Large intestine (tissue), 3 donors: ENCODE data around the gene SLC22A5. TPM values are rescaled to one million over a fixed set of nuclear protein-coding genes. Genes with fewer than 3 reads are reported as not detected.

Experiments used
- DNase-seq, 2 donors: peaks; one replicate each; pipeline versions ENCODE4 v3.0.0 to v3.0.0-alpha.2; 2013
- H3K27ac ChIP-seq: one replicate; pipeline ENCODE4 v1.5.1; 2013; ENCODE audit warnings: low read length
- H3K27me3 ChIP-seq: 2 replicates; pipeline ENCODE4 v1.6.1; 2013; ENCODE audit warnings: low read length; ENCODE audit not compliant: control insufficient read depth, insufficient read depth
- H3K36me3 ChIP-seq: 2 replicates; pipeline ENCODE4 v1.6.1; 2013; ENCODE audit warnings: low read length; ENCODE audit not compliant: control insufficient read depth, insufficient read depth
- H3K4me1 ChIP-seq: one replicate; pipeline ENCODE4 v1.6.1; 2013; ENCODE audit warnings: low read length; ENCODE audit not compliant: control insufficient read depth, insufficient read depth
- H3K4me3 ChIP-seq: one replicate; pipeline ENCODE4 v1.5.1; 2013; ENCODE audit warnings: low read length
- H3K9me3 ChIP-seq: one replicate; pipeline ENCODE4 v1.6.1; 2013; ENCODE audit warnings: mild to moderate bottlenecking, low read depth, low read length, moderate library complexity; ENCODE audit not compliant: control insufficient read depth
- WGBS: methylation state at CpG from one replicate; pipeline ENCODE4 v1.1.5; 2013; ENCODE audit warnings: low lambda C conversion rate; ENCODE audit not compliant: insufficient coverage; 5-methylcytosine and 5-hydroxymethylcytosine counted together
- polyA plus RNA-seq: library from polyadenylated mRNA; unstranded; fragments of 120-200 nt; gene quantifications from one replicate; pipeline ENCODE4 v1.2.1, GENCODE V29; 2013

SLC22A5 gene
- polyA plus RNA-seq, 1 donor, result 35.1 TPM

DNA sequence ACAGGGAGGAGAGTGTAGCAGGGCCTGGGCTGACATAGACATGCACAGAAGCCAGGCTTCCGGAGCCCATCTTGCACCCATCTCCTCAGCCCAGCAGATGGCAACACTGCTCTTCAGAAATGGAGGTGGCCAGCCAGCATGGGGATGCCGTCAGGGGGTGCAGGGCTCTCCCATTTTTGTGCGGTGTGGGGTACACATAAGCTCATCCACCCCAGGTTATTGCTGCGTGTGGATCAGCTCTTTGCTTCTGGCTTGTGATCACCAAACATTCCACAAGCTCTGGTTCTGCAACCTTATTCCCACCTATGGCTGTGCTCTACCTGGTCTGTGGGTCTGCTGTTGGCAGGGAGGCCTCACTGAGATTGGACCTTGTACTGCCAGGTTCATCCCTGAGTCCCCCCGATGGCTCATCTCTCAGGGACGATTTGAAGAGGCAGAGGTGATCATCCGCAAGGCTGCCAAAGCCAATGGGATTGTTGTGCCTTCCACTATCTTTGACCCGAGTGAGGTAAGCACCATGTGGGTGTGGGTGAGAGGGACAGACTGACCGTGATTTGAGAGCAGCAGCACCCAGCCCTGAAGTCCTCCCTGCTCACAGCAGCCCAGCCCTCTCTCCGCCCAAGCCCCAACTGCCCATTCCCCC lies 17.3 kb downstream of the SLC22A5 start:
- Histone ChIP-seq H3K4me1 (peaks cover 38% of the 10 kb centered on the region), H3K36me3 (peaks cover 41% of the 10 kb centered on the region), H3K27me3 (no peaks in the 10 kb centered on the region), H3K4me3 (no peak overlapping the region), H3K9me3 (no peaks in the 10 kb centered on the region), H3K27ac (peak overlapping the region; percentile 95)
- DNase-seq, result peak; percentile 66 to 75
- no CpG with 5 or more reads among the region's 10 CpGs for WGBS

DNA sequence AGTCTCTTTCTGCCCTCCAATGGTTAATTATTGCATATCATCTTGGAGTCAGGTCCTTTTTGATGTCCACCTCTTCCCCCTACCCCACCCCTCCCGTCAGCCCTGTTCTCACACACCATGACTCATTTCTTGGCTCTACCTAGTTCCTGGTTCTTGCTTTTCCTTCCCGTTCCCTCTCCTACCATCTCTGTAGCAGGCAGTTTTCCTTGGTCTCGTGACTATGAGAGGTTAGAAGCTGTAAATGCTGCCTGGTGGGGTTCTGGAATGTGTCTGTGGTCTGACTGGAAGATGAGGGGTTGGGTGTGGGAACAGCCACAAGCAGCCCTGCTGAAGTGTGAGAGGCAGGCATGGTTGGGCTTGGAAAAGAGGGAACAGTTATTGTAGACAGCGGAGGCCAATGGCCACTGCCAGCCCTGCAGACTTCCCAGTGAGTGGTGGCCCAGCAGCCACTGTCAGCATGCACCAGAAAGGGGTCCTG lies 18.2 kb downstream of the SLC22A5 start:
- Histone ChIP-seq H3K36me3 (peaks cover 42% of the 10 kb centered on the region), H3K4me3 (no peak overlapping the region), H3K9me3 (no peaks in the 10 kb centered on the region), H3K4me1 (peaks cover 38% of the 10 kb centered on the region), H3K27ac (peak overlapping the region; percentile 95), H3K27me3 (no peaks in the 10 kb centered on the region)
- DNase-seq, result peak; percentile 89 to 93
- 7% methylated on average over 2 of the region's 4 CpGs for WGBS

DNA sequence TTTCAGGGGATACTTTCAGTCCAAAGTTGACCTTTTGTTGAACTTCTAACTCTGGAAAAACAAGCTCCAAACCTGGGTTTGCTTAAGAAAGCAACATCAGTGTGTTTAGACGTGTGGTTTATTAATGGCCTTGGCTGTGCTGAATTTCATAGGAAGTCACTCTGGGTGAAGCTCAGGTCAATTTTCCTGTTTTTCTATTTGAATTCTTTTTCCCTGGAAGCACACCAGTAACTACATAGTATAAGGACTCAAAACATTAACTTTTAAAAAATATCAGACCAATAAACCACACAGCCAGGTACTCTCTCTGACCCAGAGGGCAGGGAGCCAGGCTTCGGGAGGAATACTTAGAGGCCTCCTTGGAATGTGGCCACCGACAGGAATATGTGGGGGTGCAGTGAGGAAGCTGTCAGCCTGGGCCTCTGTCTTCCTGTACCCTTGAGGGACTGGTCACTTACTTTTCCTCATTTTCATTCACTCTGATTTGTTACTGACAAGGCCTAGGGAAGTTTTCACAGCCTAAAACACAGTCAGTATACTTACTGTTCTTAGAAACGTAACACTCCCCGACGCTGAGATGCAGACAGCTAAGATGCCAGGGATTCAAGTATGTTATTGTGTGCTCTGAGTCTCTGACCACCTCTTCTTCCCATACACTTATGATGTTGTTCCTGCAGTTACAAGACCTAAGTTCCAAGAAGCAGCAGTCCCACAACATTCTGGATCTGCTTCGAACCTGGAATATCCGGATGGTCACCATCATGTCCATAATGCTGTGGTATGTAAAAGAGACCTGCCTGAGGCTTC lies 18.9 kb downstream of the SLC22A5 start:
- H3K27ac ChIP-seq, result peak overlapping the region; percentile 95
- peak; percentile 42 to 63 for DNase-seq
- H3K4me1 ChIP-seq, result peaks cover 38% of the 10 kb centered on the region
- H3K4me3 ChIP-seq, result no peak overlapping the region
- H3K36me3 ChIP-seq, result peaks cover 50% of the 10 kb centered on the region
- H3K27me3 ChIP-seq, result no peaks in the 10 kb centered on the region
- no peaks in the 10 kb centered on the region for H3K9me3 ChIP-seq
- no CpG with 5 or more reads among the region's 8 CpGs for WGBS

DNA sequence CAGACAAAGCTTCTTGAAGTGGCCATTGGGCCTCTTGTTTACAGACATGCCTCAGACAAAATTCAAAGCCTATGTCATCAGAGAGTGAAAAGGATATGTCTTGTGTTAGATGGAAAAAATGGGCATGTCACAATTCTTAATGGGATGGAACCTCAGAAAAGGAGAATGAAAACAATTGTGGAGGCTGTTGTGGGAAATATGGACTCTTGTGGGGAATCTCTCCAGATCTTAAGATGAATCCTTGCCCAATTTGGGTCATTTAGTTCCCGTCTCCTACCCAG lies 19.5 kb downstream of the SLC22A5 start:
- H3K36me3 ChIP-seq, result peaks cover 53% of the 10 kb centered on the region
- no peak for DNase-seq
- no peak overlapping the region for H3K4me3 ChIP-seq
- peaks cover 38% of the 10 kb centered on the region for H3K4me1 ChIP-seq
- no peaks in the 10 kb centered on the region for H3K27me3 ChIP-seq
- WGBS, result no CpG with 5 or more reads among the region's 1 CpG
- no peaks in the 10 kb centered on the region for H3K9me3 ChIP-seq
- H3K27ac ChIP-seq, result peak overlapping the region; percentile 95

- Histone ChIP-seq H3K4me3 (no peak overlapping the region), H3K36me3 (peaks cover 53% of the 10 kb centered on the region), H3K4me1 (peaks cover 38% of the 10 kb centered on the region), H3K27me3 (no peaks in the 10 kb centered on the region), H3K27ac (peak overlapping the region; percentile 95), H3K9me3 (no peaks in the 10 kb centered on the region)
- WGBS, result 83% methylated on average over 2 of the region's 10 CpGs
- DNase-seq, result no peak
These were observed 20.2 kb downstream of the SLC22A5 start for GRCh38 chr5:132389585-132390286.

- DNase-seq, result no peak
- no CpG with 5 or more reads among the region's 5 CpGs for WGBS
- peaks cover 61% of the 10 kb centered on the region for H3K36me3 ChIP-seq
- H3K9me3 ChIP-seq, result no peaks in the 10 kb centered on the region
- H3K4me3 ChIP-seq, result no peak overlapping the region
- H3K4me1 ChIP-seq, result peaks cover 31% of the 10 kb centered on the region
- H3K27ac ChIP-seq, result no peak overlapping the region
- no peaks in the 10 kb centered on the region for H3K27me3 ChIP-seq
These were observed 21.7 kb downstream of the SLC22A5 start for GRCh38 chr5:132391247-132391646.

- no peaks in the 10 kb centered on the region for H3K9me3 ChIP-seq
- no peak overlapping the region for H3K27ac ChIP-seq
- H3K4me3 ChIP-seq, result no peak overlapping the region
- peaks cover 63% of the 10 kb centered on the region for H3K36me3 ChIP-seq
- H3K4me1 ChIP-seq, result peaks cover 25% of the 10 kb centered on the region
- H3K27me3 ChIP-seq, result no peaks in the 10 kb centered on the region
- DNase-seq, result no peak
These were observed 22.4 kb downstream of the SLC22A5 start for GRCh38 chr5:132391870-132392269.

DNA sequence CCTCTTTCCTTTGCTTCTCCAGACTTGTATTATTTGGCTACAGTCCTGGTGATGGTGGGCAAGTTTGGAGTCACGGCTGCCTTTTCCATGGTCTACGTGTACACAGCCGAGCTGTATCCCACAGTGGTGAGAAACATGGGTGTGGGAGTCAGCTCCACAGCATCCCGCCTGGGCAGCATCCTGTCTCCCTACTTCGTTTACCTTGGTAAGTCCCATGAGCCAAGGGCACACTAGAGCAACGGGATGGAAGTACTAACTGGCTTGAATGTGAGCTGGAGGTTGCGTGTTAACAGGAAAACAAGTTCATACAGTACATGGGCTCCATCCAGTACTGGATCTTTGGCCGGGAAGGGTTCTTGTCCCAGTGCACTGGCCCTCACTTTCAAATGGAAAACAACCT lies 22.9 kb downstream of the SLC22A5 start:
- Histone ChIP-seq H3K27me3 (no peaks in the 10 kb centered on the region), H3K4me3 (no peak overlapping the region), H3K9me3 (no peaks in the 10 kb centered on the region), H3K4me1 (peaks cover 20% of the 10 kb centered on the region), H3K27ac (no peak overlapping the region), H3K36me3 (peaks cover 63% of the 10 kb centered on the region)
- no peak for DNase-seq
- WGBS, result no CpG with 5 or more reads among the region's 8 CpGs

GRCh38 chr5:132392978-132393825 lies 23.7 kb downstream of the SLC22A5 start:
- Histone ChIP-seq H3K36me3 (peaks cover 63% of the 10 kb centered on the region), H3K9me3 (no peaks in the 10 kb centered on the region), H3K27me3 (no peaks in the 10 kb centered on the region), H3K4me3 (no peak overlapping the region), H3K27ac (no peak overlapping the region), H3K4me1 (peaks cover 12% of the 10 kb centered on the region)
- WGBS, result no CpG with 5 or more reads among the region's 6 CpGs
- no peak for DNase-seq
